ENCODE results near the gene MRNIP. TPM values are rescaled to one million over a fixed set of nuclear protein-coding genes. Genes with fewer than 3 reads are reported as not detected.

Gene MRNIP
- total RNA-seq, 1 experiment from 2014 or later, result 20.2 TPM

GRCh38 chr5:179879690-179880010, 21.0 kb upstream of the MRNIP start:
- intact Hi-C loops (cut with micrococcal nuclease), result no loop called here
- Histone ChIP-seq H3K79me2 (ENCODE audit: low read length) (no peaks in the 10 kb centered on the region), H3F3A (ENCODE audit: low read length, unreplicated experiment) (no peaks in the 10 kb centered on the region), H3K9me2 (replicated peaks; ENCODE audit: low read length) (no peaks in the 10 kb centered on the region), H3K27ac (ENCODE audit: low read length) (no peak overlapping the region), H3K36me3 (ENCODE audit: low read depth, low read length) (peaks cover 17% of the 10 kb centered on the region), H4K20me1 (ENCODE audit: low read length) (no peaks in the 10 kb centered on the region), H3K9ac (ENCODE audit: low read length) (no peak overlapping the region), H2AFZ (ENCODE audit: low read length) (no peak overlapping the region), H3K9me3 (ENCODE audit: low read length) (no peaks in the 10 kb centered on the region), H3K4me3 (ENCODE audit: low read length) (no peak overlapping the region), H3K27me3 (ENCODE audit: low read length) (no peaks in the 10 kb centered on the region), H3K4me2 (ENCODE audit: low read length) (no peak overlapping the region), H3K4me1 (ENCODE audit: insufficient read depth, low read length) (no peaks in the 10 kb centered on the region)
- ATAC-seq (no peak), DNase-seq (no peak)
- TF ChIP-seq EZH2phosphoT487 (IDR thresholded peaks at IDR 0.05; ENCODE audit: borderline replicate concordance, low read length), result no peak
- TF ChIP-seq CTCF (conservative IDR thresholded peaks at IDR 0.05; ENCODE audit: low read depth, low read length), result no peak
- TF ChIP-seq EZH2 (IDR thresholded peaks at IDR 0.05; ENCODE audit: low read length, unreplicated experiment), result no peak
- ChIA-PET CTCF (no interaction called here), POLR2A (ENCODE audit: unreplicated experiment) (no interaction called here)
- BruUV-seq (replicated peaks), result no TSS peak

GRCh38 chr5:179879003-179879689, 20.5 kb upstream of the MRNIP start:
- no peak for ATAC-seq
- ChIA-PET POLR2A (ENCODE audit: unreplicated experiment) (no interaction called here), CTCF (no interaction called here)
- no peaks in the 10 kb centered on the region for H3K9me3 ChIP-seq (ENCODE audit: low read length)
- no peaks in the 10 kb centered on the region for H3K4me1 ChIP-seq (ENCODE audit: insufficient read depth, low read length)
- H3K4me3 ChIP-seq (ENCODE audit: low read length), result no peak overlapping the region
- H4K20me1 ChIP-seq (ENCODE audit: low read length), result no peaks in the 10 kb centered on the region
- no peaks in the 10 kb centered on the region for H3K79me2 ChIP-seq (ENCODE audit: low read length)
- H2AFZ ChIP-seq (ENCODE audit: low read length), result no peak overlapping the region
- H3K4me2 ChIP-seq (ENCODE audit: low read length), result no peak overlapping the region
- intact Hi-C loops (cut with micrococcal nuclease), result no loop called here
- no peak overlapping the region for H3K9ac ChIP-seq (ENCODE audit: low read length)
- TF ChIP-seq EZH2phosphoT487 (IDR thresholded peaks at IDR 0.05; ENCODE audit: borderline replicate concordance, low read length), result no peak
- no peak for TF ChIP-seq EZH2 (IDR thresholded peaks at IDR 0.05; ENCODE audit: low read length, unreplicated experiment)
- no peak for TF ChIP-seq CTCF (conservative IDR thresholded peaks at IDR 0.05; ENCODE audit: low read depth, low read length)
- peaks cover 12% of the 10 kb centered on the region for H3K36me3 ChIP-seq (ENCODE audit: low read depth, low read length)
- no peak overlapping the region for H3K27ac ChIP-seq (ENCODE audit: low read length)
- BruUV-seq (replicated peaks), result no TSS peak
- no peak for DNase-seq
- H3F3A ChIP-seq (ENCODE audit: low read length, unreplicated experiment), result no peaks in the 10 kb centered on the region
- no peaks in the 10 kb centered on the region for H3K27me3 ChIP-seq (ENCODE audit: low read length)
- no peaks in the 10 kb centered on the region for H3K9me2 ChIP-seq (replicated peaks; ENCODE audit: low read length)

GRCh38 chr5:179878222-179879002, 19.8 kb upstream of the MRNIP start:
- no peak overlapping the region for H2AFZ ChIP-seq (ENCODE audit: low read length)
- H3F3A ChIP-seq (ENCODE audit: low read length, unreplicated experiment), result no peaks in the 10 kb centered on the region
- ChIA-PET POLR2A (ENCODE audit: unreplicated experiment) (no interaction called here), CTCF (no interaction called here)
- H3K4me3 ChIP-seq (ENCODE audit: low read length), result no peak overlapping the region
- no peaks in the 10 kb centered on the region for H4K20me1 ChIP-seq (ENCODE audit: low read length)
- BruUV-seq (replicated peaks), result no TSS peak
- intact Hi-C loops (cut with micrococcal nuclease), result no loop called here
- ATAC-seq (no peak), DNase-seq (no peak)
- no peak overlapping the region for H3K9ac ChIP-seq (ENCODE audit: low read length)
- H3K4me1 ChIP-seq (ENCODE audit: insufficient read depth, low read length), result no peaks in the 10 kb centered on the region
- no peak for TF ChIP-seq EZH2 (IDR thresholded peaks at IDR 0.05; ENCODE audit: low read length, unreplicated experiment)
- no peak for TF ChIP-seq EZH2phosphoT487 (IDR thresholded peaks at IDR 0.05; ENCODE audit: borderline replicate concordance, low read length)
- no peak for TF ChIP-seq CTCF (conservative IDR thresholded peaks at IDR 0.05; ENCODE audit: low read depth, low read length)
- no peaks in the 10 kb centered on the region for H3K9me3 ChIP-seq (ENCODE audit: low read length)
- H3K27ac ChIP-seq (ENCODE audit: low read length), result no peak overlapping the region
- H3K79me2 ChIP-seq (ENCODE audit: low read length), result no peaks in the 10 kb centered on the region
- H3K36me3 ChIP-seq (ENCODE audit: low read depth, low read length), result peaks cover 5% of the 10 kb centered on the region
- no peaks in the 10 kb centered on the region for H3K9me2 ChIP-seq (replicated peaks; ENCODE audit: low read length)
- no peaks in the 10 kb centered on the region for H3K27me3 ChIP-seq (ENCODE audit: low read length)
- H3K4me2 ChIP-seq (ENCODE audit: low read length), result no peak overlapping the region
